Cardiac septum (tissue), 1 donor: ENCODE results near the gene ZC3H7B. TPM values are rescaled to one million over a fixed set of nuclear protein-coding genes. Genes with fewer than 3 reads are reported as not detected.
A peak's percentile ranks its signal among the peaks of the same experiment; 100 is the strongest.
"Not testable (repeated sequence)": the region's sequence is repeated elsewhere in the genome, so short reads cannot be mapped to it uniquely, and the experiment has no call there.

Experiments
- DNase-seq: peaks from one replicate; pipeline ENCODE4 v3.0.0-alpha.2; 2020; ENCODE audit warnings: low spot score
- intact Hi-C: fragments of 100-400 bp; cut with DNase I; formaldehyde crosslinking; loops from one replicate; pipeline ENCODE4 v1.14.0; 2022
- total RNA-seq: library from RNA; stranded (reverse); fragmentation: NEBNext Ultra II Directional; extraction: Animal tissue kit (Norgen Biotek cat#: 25700); gene quantifications from one replicate; pipeline ENCODE4 v1.2.1, GENCODE V29; 2021
- donor health status: DM: no; HTN: no; CAD: no.

The ZC3H7B gene
- total RNA-seq, 1 donor from 2014 or later, result 37.2 TPM

GRCh38 chr22:41285820-41286638 is 15.3 kb upstream of the ZC3H7B start, which contains the start of gene RANGAP1:
TSS of gene RANGAP1 (minus strand) at chr22:41286187. CDS start at chr22:41281044, 5,143 bp downstream.
- DNase-seq, result peak; percentile 100
- intact Hi-C loops, result loop anchor here (2.0 to 5.0 kb wide), 4 partner anchors 15 to 195 kb away; partner anchors contain the start of genes L3MBTL2, TEF and ZC3H7B

- intact Hi-C loops, result loop anchor here (2.0 to 5.0 kb wide), 4 partner anchors 14 to 196 kb away; partner anchors contain the start of genes L3MBTL2, TEF and ZC3H7B
- no peak for DNase-seq
These were observed 14.7 kb upstream of the ZC3H7B start for GRCh38 chr22:41286639-41287091.

- no peak for DNase-seq
- intact Hi-C loops, result loop anchor here (5.0 kb wide), 2 partner anchors 81 to 94 kb away; partner anchors contain the start of genes L3MBTL2 and TEF
These were observed 12.9 kb upstream of the ZC3H7B start for GRCh38 chr22:41288245-41288946.

GRCh38 chr22:41289671-41290070 is 11.7 kb upstream of the ZC3H7B start:
- no peak for DNase-seq
- intact Hi-C loops, result loop anchor here (5.0 kb wide), 2 partner anchors 82 to 93 kb away; partner anchors contain the start of genes L3MBTL2 and TEF

GRCh38 chr22:41290262-41291221 is 10.8 kb upstream of the ZC3H7B start:
- DNase-seq, result no peak
- intact Hi-C loops, result no loop called here

- DNase-seq, intact Hi-C loops: not testable (repeated sequence)
These were observed 6.5 kb upstream of the ZC3H7B start for GRCh38 chr22:41294816-41295215.

- DNase-seq, result no peak
- intact Hi-C loops, result no loop called here
These were observed 4.3 kb upstream of the ZC3H7B start for GRCh38 chr22:41296826-41297667.

- intact Hi-C loops, result loop anchor here (2.0 to 5.0 kb wide), 2 partner anchors 14 to 208 kb away; partner anchors contain the start of genes EP300 and RANGAP1
- no peak for DNase-seq
These were observed 664 bp upstream of the ZC3H7B start for GRCh38 chr22:41300661-41301060.

GRCh38 chr22:41302021-41302767 is 869 bp downstream of the ZC3H7B start:
- no peak for DNase-seq
- intact Hi-C loops, result loop anchor here (5.0 kb wide), 1 partner anchor 210 kb away; the partner anchor contains the start of gene EP300

- intact Hi-C loops, result loop anchor here (5.0 kb wide), 1 partner anchor 211 kb away; the partner anchor contains the start of gene EP300
- no peak for DNase-seq
These were observed 1.5 kb downstream of the ZC3H7B start for GRCh38 chr22:41302811-41303210.

GRCh38 chr22:41305646-41306045 is 4.3 kb downstream of the ZC3H7B start:
- intact Hi-C loops, result no loop called here
- no peak for DNase-seq

- no peak for DNase-seq
- intact Hi-C loops, result no loop called here
These were observed 6.7 kb downstream of the ZC3H7B start for GRCh38 chr22:41308054-41308453.

GRCh38 chr22:41308544-41308947 is 7.2 kb downstream of the ZC3H7B start:
- no peak for DNase-seq
- intact Hi-C loops, result no loop called here

GRCh38 chr22:41310336-41310735 is 9.0 kb downstream of the ZC3H7B start:
- no peak for DNase-seq
- intact Hi-C loops, result no loop called here

- intact Hi-C loops, result no loop called here
- DNase-seq, result no peak
These were observed 10.2 kb downstream of the ZC3H7B start for GRCh38 chr22:41311487-41311886.

GRCh38 chr22:41314821-41315220 is 13.5 kb downstream of the ZC3H7B start:
- intact Hi-C loops, result no loop called here
- no peak for DNase-seq

- no peak for DNase-seq
- intact Hi-C loops, result no loop called here
These were observed 14.3 kb downstream of the ZC3H7B start for GRCh38 chr22:41315586-41315985.
